AG04449 (cell line): ENCODE data around the gene C5AR2.

Experiments
- CTCF ChIA-PET: fragments of 350-600 bp; formaldehyde crosslinking; extraction: SDS; loops from one replicate; lab custom pipeline; 2021; ENCODE audit warnings: antibody characterized with exemption; lab: Yijun Ruan, JAX
- POLR2A ChIA-PET: fragments of 400-600, 350-600 bp; formaldehyde crosslinking; extraction: SDS; loops from one replicate; lab custom pipeline; 2020; ENCODE audit warnings: antibody characterized with exemption, inconsistent platforms; lab: Yijun Ruan, JAX
- DNase-seq: peaks from one replicate; pipeline ENCODE4 v3.0.0-alpha.2; 2010; ENCODE audit warnings: low read depth, low spot score
- H3K4me3 ChIP-seq: 2 replicates; pipeline ENCODE4 v1.5.1; 2011; ENCODE audit warnings: low read depth, mild to moderate bottlenecking, control low read depth, low read length
- TF ChIP-seq, protein P1 (sequence below): IDR thresholded peaks from one replicate; pipeline ENCODE4 v1.5.1; 2011; ENCODE audit warnings: mild to moderate bottlenecking, moderate library complexity, low read length, control low read depth, inconsistent platforms; ENCODE audit not compliant: insufficient read depth; ENCODE audit errors: missing control alignments

Gene C5AR2

DNA sequence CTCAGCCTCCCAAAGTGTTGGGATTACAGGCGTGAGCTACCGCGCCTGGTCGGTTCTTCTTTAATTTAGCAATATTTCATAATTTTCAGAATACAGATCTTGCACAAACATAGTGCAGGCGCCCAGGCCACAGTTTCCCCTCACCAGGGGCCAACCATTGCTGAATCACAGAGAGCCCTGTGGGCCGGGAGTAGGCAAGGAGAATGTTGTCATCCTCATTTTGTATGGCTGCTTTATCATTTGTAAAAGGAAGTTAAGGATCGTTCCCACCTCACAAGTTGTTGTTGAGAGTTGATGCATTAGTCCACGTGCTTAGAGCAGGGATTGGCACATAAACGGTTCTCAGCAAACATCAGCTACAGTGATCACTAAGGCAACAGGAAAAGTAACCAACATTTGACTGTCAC is 57.2 kb downstream of the C5AR2 start:
- ChIA-PET POLR2A (interaction anchor here (0.6 kb wide), 1 partner anchor 39 kb away, joined by 3 read pairs; no protein-coding TSS in a partner anchor), CTCF (interaction anchor here (1.1 to 8.7 kb wide), 4 partner anchors 12 to 179 kb away, joined by 3 to 284 read pairs (median 48); partner anchors contain the start of gene DHX34)
- DNase-seq, result no peak
- no peak overlapping the region for H3K4me3 ChIP-seq
- TF ChIP-seq, protein P1, sequence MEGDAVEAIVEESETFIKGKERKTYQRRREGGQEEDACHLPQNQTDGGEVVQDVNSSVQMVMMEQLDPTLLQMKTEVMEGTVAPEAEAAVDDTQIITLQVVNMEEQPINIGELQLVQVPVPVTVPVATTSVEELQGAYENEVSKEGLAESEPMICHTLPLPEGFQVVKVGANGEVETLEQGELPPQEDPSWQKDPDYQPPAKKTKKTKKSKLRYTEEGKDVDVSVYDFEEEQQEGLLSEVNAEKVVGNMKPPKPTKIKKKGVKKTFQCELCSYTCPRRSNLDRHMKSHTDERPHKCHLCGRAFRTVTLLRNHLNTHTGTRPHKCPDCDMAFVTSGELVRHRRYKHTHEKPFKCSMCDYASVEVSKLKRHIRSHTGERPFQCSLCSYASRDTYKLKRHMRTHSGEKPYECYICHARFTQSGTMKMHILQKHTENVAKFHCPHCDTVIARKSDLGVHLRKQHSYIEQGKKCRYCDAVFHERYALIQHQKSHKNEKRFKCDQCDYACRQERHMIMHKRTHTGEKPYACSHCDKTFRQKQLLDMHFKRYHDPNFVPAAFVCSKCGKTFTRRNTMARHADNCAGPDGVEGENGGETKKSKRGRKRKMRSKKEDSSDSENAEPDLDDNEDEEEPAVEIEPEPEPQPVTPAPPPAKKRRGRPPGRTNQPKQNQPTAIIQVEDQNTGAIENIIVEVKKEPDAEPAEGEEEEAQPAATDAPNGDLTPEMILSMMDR, result no peak

DNA sequence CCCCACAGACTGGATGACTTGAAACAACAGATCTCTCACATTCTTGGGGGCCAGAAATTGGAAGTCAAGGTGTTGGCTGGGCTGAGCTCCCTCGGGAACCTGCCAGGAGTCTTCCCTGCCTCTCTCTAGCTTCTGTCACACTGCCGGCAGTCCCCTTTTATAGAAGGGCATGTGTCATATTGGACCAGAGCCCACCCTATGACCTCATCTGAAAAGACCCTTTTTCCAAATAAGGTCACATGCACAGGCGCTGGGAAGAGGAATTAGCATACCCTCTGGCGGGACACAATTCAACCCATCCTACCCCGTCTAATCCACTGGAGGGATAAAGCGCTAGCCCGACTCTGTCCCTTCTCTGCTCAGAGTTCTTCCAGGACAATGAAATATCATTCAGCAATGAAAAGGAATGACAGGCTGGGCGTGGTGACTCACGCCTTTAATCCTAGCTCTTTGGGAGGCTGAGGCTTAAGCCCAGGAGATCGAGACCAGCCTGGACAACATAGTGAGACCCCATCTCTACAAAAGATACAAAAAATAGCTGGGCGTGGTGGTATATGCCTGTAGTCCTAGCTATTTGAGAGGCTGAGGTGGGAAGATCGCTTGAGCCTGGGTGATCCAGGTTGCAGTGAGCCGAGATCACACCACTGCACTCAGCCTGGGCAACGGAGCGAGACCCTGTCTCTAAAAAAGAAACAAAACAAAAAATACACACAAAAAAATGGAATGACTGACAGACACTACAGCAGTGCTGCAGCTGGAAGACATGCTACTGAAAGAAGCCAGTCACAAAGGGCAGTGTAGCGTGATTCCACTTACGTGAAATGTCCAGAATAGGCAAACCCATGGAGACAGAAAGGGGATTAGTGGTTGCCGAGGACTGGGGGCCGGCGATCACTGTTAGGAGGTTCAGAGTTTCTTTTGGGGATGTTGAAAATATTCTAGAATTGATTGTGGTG is 58.8 kb downstream of the C5AR2 start:
- POLR2A ChIA-PET, result no interaction called here
- DNase-seq, result no peak
- H3K4me3 ChIP-seq, result no peak overlapping the region
- TF ChIP-seq, protein P1, result no peak
- CTCF ChIA-PET, result interaction anchor here (0.7 to 8.7 kb wide), 35 partner anchors 8 to 318 kb away, joined by 3 to 284 read pairs (median 7); partner anchors contain the start of genes C5AR1 and DHX34

DNA sequence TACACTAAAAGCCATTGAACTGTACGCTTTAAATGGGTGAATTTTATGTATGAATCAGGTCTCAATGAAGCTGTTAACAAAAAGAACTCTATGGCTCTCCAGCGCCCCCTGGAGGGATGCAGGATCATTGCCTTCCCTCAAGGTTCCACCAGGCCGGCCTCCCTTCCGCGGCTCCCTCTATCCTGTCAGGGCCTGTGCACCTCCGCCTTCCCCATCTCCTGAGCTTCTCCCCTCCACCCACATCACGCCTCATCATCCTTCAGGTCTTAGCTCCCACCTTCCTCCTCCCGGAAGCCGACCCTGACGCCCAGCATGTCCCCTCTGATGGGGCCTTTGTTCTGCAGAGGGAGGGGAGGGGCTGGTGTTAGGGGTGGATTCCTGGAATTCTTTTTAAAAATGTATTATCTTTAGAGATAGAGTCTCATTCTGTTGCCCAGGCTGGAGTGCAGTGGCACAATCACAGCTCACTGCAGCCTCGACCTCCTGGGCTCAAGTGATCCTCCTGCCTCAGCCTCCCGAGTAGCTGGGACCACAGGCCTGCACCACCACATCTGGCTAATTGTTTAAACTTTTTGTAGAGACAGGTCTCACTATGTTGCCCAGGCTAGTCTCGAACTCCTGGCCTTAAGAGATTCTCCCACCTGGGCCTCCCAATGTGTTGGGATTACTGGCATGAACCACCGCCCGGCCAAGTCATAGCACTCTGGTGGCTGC is 59.7 kb downstream of the C5AR2 start:
- no peak for DNase-seq
- ChIA-PET CTCF (interaction anchor here (0.6 to 8.7 kb wide), 38 partner anchors 8 to 332 kb away, joined by 3 to 284 read pairs (median 7); partner anchors contain the start of genes C5AR1 and DHX34), POLR2A (no interaction called here)
- H3K4me3 ChIP-seq, result no peak overlapping the region
- TF ChIP-seq, protein P1, result peak; percentile 86
